ENCODE results near the gene RNF151.

GRCh38 chr16:1930338-1930720, 36.3 kb upstream of the RNF151 start:
- TF ChIP-seq, protein P1, sequence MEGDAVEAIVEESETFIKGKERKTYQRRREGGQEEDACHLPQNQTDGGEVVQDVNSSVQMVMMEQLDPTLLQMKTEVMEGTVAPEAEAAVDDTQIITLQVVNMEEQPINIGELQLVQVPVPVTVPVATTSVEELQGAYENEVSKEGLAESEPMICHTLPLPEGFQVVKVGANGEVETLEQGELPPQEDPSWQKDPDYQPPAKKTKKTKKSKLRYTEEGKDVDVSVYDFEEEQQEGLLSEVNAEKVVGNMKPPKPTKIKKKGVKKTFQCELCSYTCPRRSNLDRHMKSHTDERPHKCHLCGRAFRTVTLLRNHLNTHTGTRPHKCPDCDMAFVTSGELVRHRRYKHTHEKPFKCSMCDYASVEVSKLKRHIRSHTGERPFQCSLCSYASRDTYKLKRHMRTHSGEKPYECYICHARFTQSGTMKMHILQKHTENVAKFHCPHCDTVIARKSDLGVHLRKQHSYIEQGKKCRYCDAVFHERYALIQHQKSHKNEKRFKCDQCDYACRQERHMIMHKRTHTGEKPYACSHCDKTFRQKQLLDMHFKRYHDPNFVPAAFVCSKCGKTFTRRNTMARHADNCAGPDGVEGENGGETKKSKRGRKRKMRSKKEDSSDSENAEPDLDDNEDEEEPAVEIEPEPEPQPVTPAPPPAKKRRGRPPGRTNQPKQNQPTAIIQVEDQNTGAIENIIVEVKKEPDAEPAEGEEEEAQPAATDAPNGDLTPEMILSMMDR (IDR thresholded peaks at IDR 0.05; ENCODE audit: insufficient read depth, low read depth, low read length), result no peak
- no peak for TF ChIP-seq EZH2 (IDR thresholded peaks at IDR 0.05; ENCODE audit: insufficient read depth, low read length)

All from astrocyte (in vitro differentiated cells and primary cell).